Measurements from ENCODE around the gene TBC1D5. TPM values are rescaled to one million over a fixed set of nuclear protein-coding genes. Genes with fewer than 3 reads are reported as not detected.

The TBC1D5 gene
- total and polyA plus RNA-seq, 2 donors (not counting 1 experiment from before 2014, with no cell fraction given), result 22.6 to 111 TPM

- Histone ChIP-seq H3K4me3 (ENCODE audit: control extremely low read depth in 1 of 5, extremely low read depth in 1 of 5, insufficient read depth in 1 of 5, low read depth in 2 of 5, low read length in 4 of 5) (no peak overlapping the region), H3K9me3 (ENCODE audit: control extremely low read depth in 1 of 3, control insufficient read depth in 2 of 3, insufficient read depth in 1 of 3, low read length in 2 of 3) (no peaks in the 10 kb centered on the region), H3K4me2 (replicated peaks; ENCODE audit: low read depth, low read length, poor library complexity, severe bottlenecking) (no peak overlapping the region), H3K4me1 (ENCODE audit: control insufficient read depth in 2 of 2, insufficient read depth in 2 of 2, low read length in 2 of 2) (no peaks in the 10 kb centered on the region), H3K79me2 (ENCODE audit: control insufficient read depth, insufficient read depth, low read length) (no peaks in the 10 kb centered on the region), H3K27ac (ENCODE audit: low read length in 2 of 2) (no peak overlapping the region), H4K20me1 (ENCODE audit: control insufficient read depth, insufficient read depth, low read length, poor library complexity, severe bottlenecking) (no peaks in the 10 kb centered on the region), H3K36me3 (replicated peaks in 1 of 2; ENCODE audit: control extremely low read depth in 1 of 2, control insufficient read depth in 1 of 2, extremely low read depth in 1 of 2, insufficient read depth in 2 of 2, low read length in 1 of 2) (peaks cover 6 to 15% of the 10 kb centered on the region in 2 experiments), H3K27me3 (replicated peaks in 1 of 4; ENCODE audit: control extremely low read depth in 1 of 4, control insufficient read depth in 3 of 4, insufficient read depth in 4 of 4, low read length in 3 of 4) (no peaks in the 10 kb centered on the region), H3K9ac (ENCODE audit: low read length) (no peak overlapping the region), H2AFZ (ENCODE audit: insufficient read depth, low read depth, low read length, poor library complexity, severe bottlenecking) (no peak overlapping the region)
- Mint-ChIP-seq H3K4me1 (peaks cover 3% of the 10 kb centered on the region), H3K27ac (no peak overlapping the region), H3K9me3 (ENCODE audit: insufficient read depth) (no peaks in the 10 kb centered on the region), H3K4me3 (no peak overlapping the region), H3K27me3 (no peaks in the 10 kb centered on the region)
- intact Hi-C loops (cut with micrococcal nuclease), result no loop called here
- ATAC-seq (ENCODE audit: low read depth) (no peak), DNase-seq (no peak)
- POLR2A ChIA-PET, result no interaction called here
- TF ChIP-seq EZH2 (IDR thresholded peaks at IDR 0.05; ENCODE audit: borderline replicate concordance, insufficient read depth, low read depth, low read length, poor library complexity, severe bottlenecking), result no peak
- CTCF ChIA-PET, result no interaction called here
These were observed 439.7 kb downstream of the TBC1D5 start for GRCh38 chr3:17302774-17303173.

GRCh38 chr3:17302170-17302569 lies 440.3 kb downstream of the TBC1D5 start:
- DNase-seq (no peak), ATAC-seq (ENCODE audit: low read depth) (no peak)
- Histone ChIP-seq H3K9me3 (ENCODE audit: control extremely low read depth in 1 of 3, control insufficient read depth in 2 of 3, insufficient read depth in 1 of 3, low read length in 2 of 3) (no peaks in the 10 kb centered on the region), H3K27ac (ENCODE audit: low read length in 2 of 2) (no peak overlapping the region), H3K79me2 (ENCODE audit: control insufficient read depth, insufficient read depth, low read length) (no peaks in the 10 kb centered on the region), H2AFZ (ENCODE audit: insufficient read depth, low read depth, low read length, poor library complexity, severe bottlenecking) (no peak overlapping the region), H3K9ac (ENCODE audit: low read length) (no peak overlapping the region), H3K4me2 (replicated peaks; ENCODE audit: low read depth, low read length, poor library complexity, severe bottlenecking) (no peak overlapping the region), H3K4me1 (ENCODE audit: control insufficient read depth in 2 of 2, insufficient read depth in 2 of 2, low read length in 2 of 2) (no peaks in the 10 kb centered on the region), H3K27me3 (replicated peaks in 1 of 4; ENCODE audit: control extremely low read depth in 1 of 4, control insufficient read depth in 3 of 4, insufficient read depth in 4 of 4, low read length in 3 of 4) (no peaks in the 10 kb centered on the region), H3K36me3 (replicated peaks in 1 of 2; ENCODE audit: control extremely low read depth in 1 of 2, control insufficient read depth in 1 of 2, extremely low read depth in 1 of 2, insufficient read depth in 2 of 2, low read length in 1 of 2) (peaks cover 6 to 9% of the 10 kb centered on the region in 2 experiments), H4K20me1 (ENCODE audit: control insufficient read depth, insufficient read depth, low read length, poor library complexity, severe bottlenecking) (no peaks in the 10 kb centered on the region), H3K4me3 (ENCODE audit: control extremely low read depth in 1 of 5, extremely low read depth in 1 of 5, insufficient read depth in 1 of 5, low read depth in 2 of 5, low read length in 4 of 5) (no peak overlapping the region)
- Mint-ChIP-seq H3K27ac (no peak overlapping the region), H3K4me3 (no peak overlapping the region), H3K4me1 (peaks cover 3% of the 10 kb centered on the region), H3K27me3 (no peaks in the 10 kb centered on the region), H3K9me3 (ENCODE audit: insufficient read depth) (no peaks in the 10 kb centered on the region)
- CTCF ChIA-PET, result no interaction called here
- intact Hi-C loops (cut with micrococcal nuclease), result no loop called here
- no peak for TF ChIP-seq EZH2 (IDR thresholded peaks at IDR 0.05; ENCODE audit: borderline replicate concordance, insufficient read depth, low read depth, low read length, poor library complexity, severe bottlenecking)
- TF ChIP-seq CTCF (IDR thresholded peaks at IDR 0.05), result no peak
- 91% methylated on average over 1 of the region's 2 CpGs for WGBS (ENCODE audit: insufficient coverage)
- POLR2A ChIA-PET, result no interaction called here

All from B cell (primary cell).